ENCODE data around the gene NSD2. TPM values are rescaled to one million over a fixed set of nuclear protein-coding genes. Genes with fewer than 3 reads are reported as not detected.

NSD2 gene
- total RNA-seq, 6 experiments from 2014 or later: 65.2 to 121 (median 109) TPM

- no peak for TF ChIP-seq CTCF (IDR thresholded peaks at IDR 0.05)
- H3K4me1 Mint-ChIP-seq (ENCODE audit: low read depth): peaks cover 7% of the 10 kb centered on the region; the same call in 1 of the 2 replicates
- no peak overlapping the region for H3K4me3 Mint-ChIP-seq
- H3K27me3 Mint-ChIP-seq (ENCODE audit: insufficient read depth): no peaks in the 10 kb centered on the region; the same call in 1 of the 2 replicates
- no peak for DNase-seq
- peak overlapping the region; percentile 14; the same call in 1 of the 2 replicates for H3K27ac Mint-ChIP-seq
- no peaks in the 10 kb centered on the region for H3K9me3 Mint-ChIP-seq
- peaks cover 37% of the 10 kb centered on the region for H3K36me3 Mint-ChIP-seq (ENCODE audit: low read depth)
Measured at GRCh38 chr4:1981251-1982058, 110.3 kb downstream of the NSD2 start.

- H3K27ac Mint-ChIP-seq: peak overlapping the region; percentile 11; the same call in 1 of the 2 replicates
- no peak overlapping the region for H3K4me3 Mint-ChIP-seq
- H3K9me3 Mint-ChIP-seq: no peaks in the 10 kb centered on the region
- TF ChIP-seq CTCF (IDR thresholded peaks at IDR 0.05): no peak
- DNase-seq: no peak
- H3K36me3 Mint-ChIP-seq (ENCODE audit: low read depth): peaks cover 36% of the 10 kb centered on the region
- H3K27me3 Mint-ChIP-seq (ENCODE audit: insufficient read depth): no peaks in the 10 kb centered on the region; the same call in 1 of the 2 replicates
- peaks cover 7% of the 10 kb centered on the region; the same call in 1 of the 2 replicates for H3K4me1 Mint-ChIP-seq (ENCODE audit: low read depth)
Measured at GRCh38 chr4:1982124-1983052, 111.2 kb downstream of the NSD2 start.

- no peak for TF ChIP-seq CTCF (IDR thresholded peaks at IDR 0.05)
- H3K27ac Mint-ChIP-seq: peak overlapping the region; percentile 11; the same call in 1 of the 2 replicates
- H3K9me3 Mint-ChIP-seq: no peaks in the 10 kb centered on the region
- peaks cover 7% of the 10 kb centered on the region; the same call in 1 of the 2 replicates for H3K4me1 Mint-ChIP-seq (ENCODE audit: low read depth)
- H3K4me3 Mint-ChIP-seq: no peak overlapping the region
- no peak for DNase-seq
- H3K36me3 Mint-ChIP-seq (ENCODE audit: low read depth): peaks cover 30% of the 10 kb centered on the region
- no peaks in the 10 kb centered on the region; the same call in 1 of the 2 replicates for H3K27me3 Mint-ChIP-seq (ENCODE audit: insufficient read depth)
Measured at GRCh38 chr4:1983053-1983845, 112.1 kb downstream of the NSD2 start.

- Mint-ChIP-seq H3K4me3 (no peak overlapping the region), H3K27ac (no peak overlapping the region), H3K4me1 (ENCODE audit: low read depth) (peaks cover 7% of the 10 kb centered on the region; the same call in 1 of the 2 replicates), H3K36me3 (ENCODE audit: low read depth) (peaks cover 26% of the 10 kb centered on the region), H3K27me3 (ENCODE audit: insufficient read depth) (no peaks in the 10 kb centered on the region; the same call in 1 of the 2 replicates), H3K9me3 (no peaks in the 10 kb centered on the region)
- no peak for DNase-seq
- TF ChIP-seq CTCF (IDR thresholded peaks at IDR 0.05): no peak
Measured at GRCh38 chr4:1983846-1984405, 112.7 kb downstream of the NSD2 start.

Measured in HFFc6 (cell line).